IMR-90 (cell line): ENCODE measurements around the gene RBKS. TPM values are rescaled to one million over a fixed set of nuclear protein-coding genes. Genes with fewer than 3 reads are reported as not detected.
A peak's percentile ranks its signal among the peaks of the same experiment; 100 is the strongest.

Experiments used
- ATAC-seq: fragments of 200-7000 bp; cut with Tn5 transposase; 2 replicates; pipeline ENCODE4 v1.9.1; 2020; ENCODE audit warnings: low read depth, mild to moderate bottlenecking, moderate library complexity
- BruUV-seq: library from RNA; stranded (reverse); fragments of 400-500 nt; replicated peaks from 2 replicates; lab custom pipeline; 2021; lab: Mats Ljungman, UMichigan
- CTCF ChIA-PET: fragments of 300-600 bp; formaldehyde crosslinking; extraction: SDS; loops from one replicate; lab custom pipeline; 2021; ENCODE audit warnings: antibody characterized with exemption; lab: Yijun Ruan, JAX
- POLR2A ChIA-PET: fragments of 300-600 bp; sonication (Branson Sonifier 250); formaldehyde crosslinking; loops from one replicate; lab custom pipeline; 2022; ENCODE audit warnings: antibody characterized with exemption; ENCODE audit not compliant: unreplicated experiment; lab: Charles Lee
- DNase-seq: peaks from one replicate; pipeline ENCODE4 v3.0.0; 2013
- H2AFZ ChIP-seq: replicated peaks from 2 replicates; pipeline ENCODE3; 2013; ENCODE audit warnings: low read length, mild to moderate bottlenecking; ENCODE audit not compliant: poor library complexity
- H2AK5ac ChIP-seq: 2 replicates; pipeline ENCODE4 v1.6.1; 2013; ENCODE audit warnings: low read depth, low read length, inconsistent platforms
- H2AK9ac ChIP-seq: replicated peaks from 2 replicates; pipeline ENCODE3; 2013; ENCODE audit warnings: mild to moderate bottlenecking, low read depth, low read length, moderate library complexity; ENCODE audit not compliant: poor library complexity
- H2BK120ac ChIP-seq: 2 replicates; pipeline ENCODE4 v1.6.1; 2013; ENCODE audit warnings: low read depth, low read length, inconsistent platforms
- H2BK15ac ChIP-seq: 3 replicates; pipeline ENCODE4 v1.6.1; 2013; ENCODE audit warnings: low read depth, low read length, inconsistent platforms
- H2BK20ac ChIP-seq: 2 replicates; pipeline ENCODE4 v1.6.1; 2013; ENCODE audit warnings: low read depth, mild to moderate bottlenecking, inconsistent platforms, low read length, moderate library complexity
- H2BK5ac ChIP-seq: 2 replicates; pipeline ENCODE4 v1.6.1; 2013; ENCODE audit warnings: mild to moderate bottlenecking, low read depth, low read length, inconsistent platforms; ENCODE audit not compliant: poor library complexity, severe bottlenecking
- H3K14ac ChIP-seq: replicated peaks from 2 replicates; pipeline ENCODE4 v1.6.1; 2013; ENCODE audit warnings: low read depth, low read length, inconsistent platforms
- H3K18ac ChIP-seq: 2 replicates; pipeline ENCODE4 v1.6.1; 2013; ENCODE audit warnings: low read depth, low read length, control low read depth
- H3K23ac ChIP-seq: 2 replicates; pipeline ENCODE4 v1.6.1; 2013; ENCODE audit warnings: low read depth, low read length, inconsistent platforms
- H3K27ac ChIP-seq: 2 replicates; pipeline ENCODE4 v1.5.1; 2013; ENCODE audit warnings: mild to moderate bottlenecking, control low read depth, low read length; ENCODE audit not compliant: insufficient read depth
- H3K27me3 ChIP-seq: 2 replicates; pipeline ENCODE4 v1.6.1; 2013; ENCODE audit warnings: low read length; ENCODE audit not compliant: control insufficient read depth, insufficient read depth
- H3K36me3 ChIP-seq: 2 replicates; pipeline ENCODE4 v1.6.1; 2013; ENCODE audit warnings: low read length, mixed read lengths; ENCODE audit not compliant: control insufficient read depth, insufficient read depth
- H3K4ac ChIP-seq: 2 replicates; pipeline ENCODE4 v1.6.1; 2013; ENCODE audit warnings: low read depth, low read length, inconsistent platforms
- H3K4me1 ChIP-seq: 2 replicates; pipeline ENCODE4 v1.6.1; 2013; ENCODE audit warnings: low read length, mixed read lengths; ENCODE audit not compliant: control insufficient read depth, insufficient read depth
- H3K4me2 ChIP-seq: 2 replicates; pipeline ENCODE4 v1.6.1; 2013; ENCODE audit warnings: low read depth, mild to moderate bottlenecking, control low read depth, low read length, moderate library complexity
- H3K4me3 ChIP-seq: 2 replicates; pipeline ENCODE4 v1.5.1; 2013; ENCODE audit warnings: low read depth, mild to moderate bottlenecking, control low read depth, low read length, moderate library complexity; ENCODE audit not compliant: insufficient read depth
- H3K56ac ChIP-seq: 2 replicates; pipeline ENCODE4 v1.6.1; 2013; ENCODE audit warnings: low read length, inconsistent platforms; ENCODE audit not compliant: insufficient read depth; ENCODE audit errors: extremely low read depth
- H3K79me1 ChIP-seq, 2 experiments: 2 replicates each; pipeline ENCODE4 v1.6.1; 2013; ENCODE audit warnings: low read length in 2 of 2, inconsistent platforms in 1 of 2, low read depth in 1 of 2
- H3K9ac ChIP-seq: 2 replicates; pipeline ENCODE4 v1.6.1; 2013; ENCODE audit warnings: low read depth, low read length, control low read depth
- H3K9me1 ChIP-seq: 2 replicates; pipeline ENCODE4 v1.6.1; 2013; ENCODE audit warnings: low read length, inconsistent platforms; ENCODE audit not compliant: insufficient read depth
- H3K9me3 ChIP-seq: 2 replicates; pipeline ENCODE4 v1.6.1; 2013; ENCODE audit warnings: low read length; ENCODE audit not compliant: control insufficient read depth, insufficient read depth
- H4K20me1 ChIP-seq: 2 replicates; pipeline ENCODE4 v1.6.1; 2013; ENCODE audit warnings: low read length, inconsistent platforms; ENCODE audit not compliant: insufficient read depth
- H4K5ac ChIP-seq: 2 replicates; pipeline ENCODE4 v1.6.1; 2013; ENCODE audit warnings: mild to moderate bottlenecking, low read depth, low read length, control low read depth
- H4K8ac ChIP-seq, 2 experiments: 2 replicates each; pipeline ENCODE4 v1.6.1; 2013; ENCODE audit warnings: low read depth in 2 of 2, low read length in 2 of 2, control low read depth in 1 of 2, inconsistent platforms in 1 of 2
- H4K91ac ChIP-seq: 2 replicates; pipeline ENCODE4 v1.6.1; 2013; ENCODE audit warnings: low read depth, low read length, inconsistent platforms; ENCODE audit not compliant: insufficient read depth
- BHLHE40 ChIP-seq: fragments of 150-350 bp; IDR thresholded peaks from 2 replicates; pipeline ENCODE4 v1.6.1; 2016; ENCODE audit warnings: mild to moderate bottlenecking, low read depth, low read length
- CEBPB ChIP-seq: IDR thresholded peaks from 2 replicates; pipeline ENCODE4 v1.6.1; 2012; ENCODE audit warnings: low read depth, low read length, improper control_type of control experiment
- CHD1 ChIP-seq: IDR thresholded peaks from 2 replicates; pipeline ENCODE4 v1.6.1; 2012; ENCODE audit warnings: low read depth, low read length, improper control_type of control experiment
- MXI1 ChIP-seq: IDR thresholded peaks from 2 replicates; pipeline ENCODE4 v1.6.1; 2012; ENCODE audit warnings: low read depth, mild to moderate bottlenecking, low read length, moderate library complexity, borderline replicate concordance
- NFE2L2 ChIP-seq: fragments of 150-350 bp; IDR thresholded peaks from 2 replicates; pipeline ENCODE4 v1.6.1; 2016; ENCODE audit warnings: low read depth, mild to moderate bottlenecking, low read length
- RCOR1 ChIP-seq: IDR thresholded peaks from 2 replicates; pipeline ENCODE4 v1.6.1; 2012; ENCODE audit warnings: mild to moderate bottlenecking, low read length, improper control_type of control experiment; ENCODE audit not compliant: insufficient replicate concordance
- WGBS, 2 experiments: methylation state at CpG; one replicate each; pipeline versions ENCODE4 v1.1.5 to v1.1.7; 2013; ENCODE audit warnings: missing lambda C conversion rate in 2 of 2; ENCODE audit not compliant: insufficient read length in 1 of 2; ENCODE audit errors: extremely low coverage in 2 of 2; 5-methylcytosine and 5-hydroxymethylcytosine counted together
- dilution Hi-C: fragments of 300-500 bp; cut with HindIII; formaldehyde crosslinking; loops from one replicate; pipeline ENCODE4 v1.14.3; 2018; ENCODE audit warnings: low sequenced_read_pairs; ENCODE audit not compliant: unreplicated experiment
- in situ Hi-C: fragments of 300-500 bp; cut with MboI; formaldehyde crosslinking; loops from 3 replicates; pipeline ENCODE4 v1.14.3; 2019; ENCODE audit warnings: low sequenced_read_pairs, inconsistent platforms, mixed read lengths
- intact Hi-C: fragments of 100-400 bp; cut with micrococcal nuclease; formaldehyde crosslinking; loops from 2 replicates; pipeline ENCODE4 v1.10.0; 2022
- polyA plus RNA-seq, 3 experiments: library from polyadenylated mRNA; depleted of rRNA; stranded (reverse); fragments of >200 nt; gene quantifications; 2 replicates each; pipeline ENCODE4 v1.2.3, GENCODE V29; 2012; ENCODE audit warnings: low replicate concordance in 1 of 3
- total RNA-seq: library from RNA; depleted of rRNA; stranded (reverse); fragments of >200 nt; gene quantifications from 2 replicates; pipeline ENCODE4 v1.2.3, GENCODE V29; 2012
- TF ChIP-seq, protein P1 (sequence below): conservative IDR thresholded peaks from 2 replicates; pipeline ENCODE4 v1.5.1; 2012; ENCODE audit warnings: mild to moderate bottlenecking, low read depth, low read length, improper control_type of control experiment

The RBKS gene
- total and polyA plus RNA-seq, 2 of the 4 experiments (the other 2 are of a cell fraction), result 1.1 to 1.4 TPM

DNA sequence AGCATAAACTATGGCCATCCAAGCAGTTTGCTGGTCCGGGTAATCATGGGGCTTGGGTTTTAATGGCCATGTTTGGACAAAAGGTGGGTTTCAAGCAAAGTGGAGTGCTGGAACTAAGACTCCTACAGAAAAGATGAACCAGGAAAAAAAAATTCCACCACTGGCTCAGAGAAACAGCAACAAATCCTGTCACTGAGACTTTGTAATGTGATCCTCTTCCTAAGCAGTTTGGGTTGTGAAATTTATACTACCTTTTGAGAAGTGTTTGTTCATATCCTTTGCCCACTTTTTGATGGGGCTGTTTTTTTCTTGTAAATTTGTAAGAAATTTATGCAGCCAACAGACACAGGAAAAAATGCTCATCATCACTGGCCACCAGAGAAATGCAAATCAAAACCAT lies 78.4 kb downstream of the RBKS start:
- CTCF ChIA-PET, result no interaction called here
- H3K4me2 ChIP-seq, result no peak overlapping the region

More for the DNA sequence above, 78.4 kb downstream of the RBKS start:
- Histone ChIP-seq H3K23ac (no peak overlapping the region), H2AFZ (no peak overlapping the region), H4K5ac (no peak overlapping the region), H3K56ac (no peak overlapping the region), H4K91ac (no peak overlapping the region), H3K14ac (no peak overlapping the region), H3K79me1 (peaks cover 0 to 3% of the 10 kb centered on the region in 2 experiments; a peak in 1 of 4 replicates), H3K27me3 (no peaks in the 10 kb centered on the region), H3K9ac (no peak overlapping the region), H3K36me3 (no peaks in the 10 kb centered on the region), H2BK20ac (no peak overlapping the region), H3K18ac (no peak overlapping the region), H4K8ac (no peak overlapping the region), H3K9me3 (no peaks in the 10 kb centered on the region), H2BK15ac (no peak overlapping the region), H2BK5ac (no peak overlapping the region), H3K4me1 (peaks cover 11% of the 10 kb centered on the region), H3K4me3 (no peak overlapping the region), H3K9me1 (peaks cover 11% of the 10 kb centered on the region; the same call in 1 of the 2 replicates), H2AK5ac (no peak overlapping the region), H3K4ac (no peak overlapping the region), H3K27ac (no peak overlapping the region), H2BK120ac (no peak overlapping the region), H4K20me1 (no peaks in the 10 kb centered on the region), H2AK9ac (no peak overlapping the region)
- whole genome bisulfite sequencing, 2 experiments, result no CpG with 5 or more reads among the region's 1 CpG
- no peak for ATAC-seq
- peak; percentile 46 for DNase-seq
- dilution Hi-C loops, result no loop called here
- in situ Hi-C loops, result no loop called here
- TF ChIP-seq, protein P1, sequence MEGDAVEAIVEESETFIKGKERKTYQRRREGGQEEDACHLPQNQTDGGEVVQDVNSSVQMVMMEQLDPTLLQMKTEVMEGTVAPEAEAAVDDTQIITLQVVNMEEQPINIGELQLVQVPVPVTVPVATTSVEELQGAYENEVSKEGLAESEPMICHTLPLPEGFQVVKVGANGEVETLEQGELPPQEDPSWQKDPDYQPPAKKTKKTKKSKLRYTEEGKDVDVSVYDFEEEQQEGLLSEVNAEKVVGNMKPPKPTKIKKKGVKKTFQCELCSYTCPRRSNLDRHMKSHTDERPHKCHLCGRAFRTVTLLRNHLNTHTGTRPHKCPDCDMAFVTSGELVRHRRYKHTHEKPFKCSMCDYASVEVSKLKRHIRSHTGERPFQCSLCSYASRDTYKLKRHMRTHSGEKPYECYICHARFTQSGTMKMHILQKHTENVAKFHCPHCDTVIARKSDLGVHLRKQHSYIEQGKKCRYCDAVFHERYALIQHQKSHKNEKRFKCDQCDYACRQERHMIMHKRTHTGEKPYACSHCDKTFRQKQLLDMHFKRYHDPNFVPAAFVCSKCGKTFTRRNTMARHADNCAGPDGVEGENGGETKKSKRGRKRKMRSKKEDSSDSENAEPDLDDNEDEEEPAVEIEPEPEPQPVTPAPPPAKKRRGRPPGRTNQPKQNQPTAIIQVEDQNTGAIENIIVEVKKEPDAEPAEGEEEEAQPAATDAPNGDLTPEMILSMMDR, result no peak
- no peak for TF ChIP-seq CHD1
- no peak for TF ChIP-seq BHLHE40
- no peak for TF ChIP-seq NFE2L2
- no peak for TF ChIP-seq CEBPB
- no peak for TF ChIP-seq MXI1
- no peak for TF ChIP-seq RCOR1
- POLR2A ChIA-PET, result no interaction called here
- intact Hi-C loops, result no loop called here
- BruUV-seq, result no TSS peak
